GM21515 (cell line): ENCODE data around the gene AIF1L.
"Not testable (repeated sequence)": the region's sequence is repeated elsewhere in the genome, so short reads cannot be mapped to it uniquely, and the experiment has no call there.

Experiments used
- ATAC-seq: cut with Tn5 transposase; IDR thresholded peaks from one replicate; pipeline ENCODE4 v1.9.1; 2021; ENCODE audit not compliant: unreplicated experiment

AIF1L gene

GRCh38 chr9:131097948-131098278 is 1.6 kb downstream of the AIF1L start:
- no peak for ATAC-seq

DNA sequence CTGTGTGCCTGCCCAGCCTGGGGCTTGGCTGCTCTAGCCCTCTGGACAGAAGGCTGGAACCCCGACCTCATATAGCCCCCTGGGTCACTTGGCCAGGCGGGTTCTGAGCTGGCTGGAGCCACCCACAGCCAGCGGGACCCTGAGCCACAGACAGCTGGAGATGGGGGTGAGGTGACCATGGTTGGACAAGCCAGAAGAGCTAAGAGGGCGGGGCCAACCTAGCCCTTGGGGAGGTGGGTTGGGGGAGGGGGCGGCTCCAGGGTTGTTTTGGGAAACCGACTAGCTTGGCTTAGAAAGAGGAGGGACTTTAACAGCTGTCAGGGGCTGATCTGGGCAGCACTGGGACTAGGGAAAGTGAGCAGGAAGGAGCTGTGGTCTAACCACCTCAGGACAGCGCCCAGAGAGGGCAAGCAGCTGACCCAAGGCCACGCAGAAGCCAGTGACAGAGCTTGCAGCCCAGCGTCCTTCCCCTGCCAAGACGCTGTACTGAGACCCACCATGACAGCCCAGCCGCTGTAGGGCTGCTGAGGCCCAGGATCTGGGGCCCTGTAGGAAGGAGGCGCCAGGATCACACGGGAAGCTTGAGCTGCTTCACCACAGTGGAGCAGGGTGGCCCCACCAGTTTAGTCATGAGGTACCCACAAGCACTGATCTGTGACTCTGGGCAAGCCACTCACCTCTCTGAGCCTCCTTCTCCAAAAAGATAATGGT is 2.2 kb downstream of the AIF1L start:
- ATAC-seq = no peak

- no peak for ATAC-seq
These were observed 2.8 kb downstream of the AIF1L start for GRCh38 chr9:131099102-131099606.

DNA sequence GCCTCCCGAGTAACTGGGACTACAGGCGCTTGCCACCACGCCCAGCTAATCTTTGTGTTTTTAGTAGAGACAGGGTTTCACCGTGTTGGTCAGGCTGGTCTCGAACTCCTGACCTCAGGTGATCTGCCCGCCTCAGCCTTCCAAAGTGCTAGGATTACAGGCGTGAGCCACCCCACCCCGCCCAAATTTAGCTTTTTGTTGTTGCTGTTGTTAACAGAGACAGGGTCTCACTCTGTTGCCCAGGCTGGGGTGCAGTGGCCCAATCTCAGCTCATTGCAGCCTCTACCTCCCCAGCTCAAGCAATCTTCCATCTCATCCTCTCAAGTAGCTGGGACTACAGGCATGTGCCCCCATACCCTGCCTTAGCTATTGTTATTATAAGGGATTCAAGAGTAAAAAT is 3.5 kb downstream of the AIF1L start:
- not testable (repeated sequence) for ATAC-seq

DNA sequence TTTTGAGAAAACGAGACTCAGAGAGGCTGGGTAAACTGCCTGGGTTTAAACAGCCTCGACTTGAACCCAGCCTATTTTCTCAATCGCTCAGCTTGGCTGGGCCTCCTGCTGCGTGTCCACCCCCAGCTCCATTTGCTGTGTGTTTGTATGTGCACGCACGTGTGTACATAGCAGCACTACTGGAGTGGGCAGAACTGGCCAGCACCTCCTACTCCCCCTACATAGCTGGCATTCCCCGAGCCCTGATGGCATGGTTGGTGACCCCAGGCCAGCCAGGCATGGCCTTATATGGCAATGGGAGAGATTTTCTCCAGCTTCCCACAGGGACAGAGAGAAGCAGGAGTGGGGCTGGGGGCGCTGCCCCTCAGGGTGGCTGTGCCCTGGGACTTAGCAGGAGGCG is 4.1 kb downstream of the AIF1L start:
- no peak for ATAC-seq

- ATAC-seq = no peak
These were observed 5.1 kb downstream of the AIF1L start for GRCh38 chr9:131101207-131101964.

DNA sequence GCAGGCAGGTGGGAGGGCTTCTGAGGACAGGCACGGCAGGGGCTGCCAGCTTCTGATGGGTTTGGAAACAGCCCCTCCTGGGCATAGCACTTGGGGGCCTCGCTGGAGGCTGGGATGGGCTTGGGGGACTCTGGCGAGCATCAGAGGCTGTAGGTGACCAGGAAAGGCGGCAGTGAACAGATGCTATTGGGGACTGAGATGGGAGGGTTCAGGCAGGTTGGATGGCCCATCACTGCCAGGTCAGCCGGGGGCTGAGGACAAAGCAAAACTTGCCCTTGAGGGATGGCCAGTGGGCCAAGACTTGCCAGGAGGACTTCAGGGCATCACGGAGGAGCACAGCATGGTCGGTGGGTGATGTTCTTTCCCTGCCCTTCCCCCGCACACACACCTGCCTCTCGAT is 6.7 kb downstream of the AIF1L start:
- ATAC-seq = no peak

DNA sequence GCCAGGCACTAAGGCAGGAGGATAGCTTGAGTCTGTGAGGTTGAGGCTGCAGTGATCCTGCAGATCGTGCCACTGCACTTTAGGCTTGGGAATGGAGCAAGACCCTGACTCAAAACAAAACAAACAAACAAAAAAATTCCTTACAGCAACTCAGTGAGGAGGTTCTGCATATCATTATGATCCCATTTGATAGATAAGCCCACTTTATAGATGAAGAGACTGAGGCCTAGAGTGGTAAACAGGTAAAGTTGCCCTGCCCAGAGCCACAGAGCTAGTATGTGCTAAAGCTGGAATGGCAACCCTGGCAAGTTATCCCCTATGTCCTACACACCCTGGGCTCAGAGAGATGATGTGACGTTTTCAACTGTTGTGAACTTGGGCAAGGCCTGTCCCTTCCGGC is 7.2 kb downstream of the AIF1L start:
- no peak for ATAC-seq

GRCh38 chr9:131104016-131104740 is 7.8 kb downstream of the AIF1L start:
- ATAC-seq = no peak

DNA sequence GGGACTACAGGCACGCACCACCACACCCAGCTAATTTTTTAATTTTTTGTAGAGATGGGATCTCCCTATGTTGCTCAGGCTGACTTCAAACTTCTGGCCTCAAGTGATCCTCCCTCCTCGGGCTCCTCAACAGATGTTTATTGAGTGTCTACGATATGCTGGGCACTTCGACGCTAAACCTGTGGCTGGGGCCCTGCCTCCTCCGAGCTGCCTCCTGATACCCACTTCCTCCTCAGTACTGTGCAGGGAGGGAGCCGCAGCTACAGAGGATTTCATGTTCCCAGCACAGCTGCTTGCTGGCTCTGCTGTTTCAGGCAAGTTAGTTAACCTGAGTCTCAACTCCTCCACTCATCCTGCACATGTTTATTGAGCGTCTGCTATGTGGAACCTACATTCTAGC is 9.6 kb downstream of the AIF1L start:
- ATAC-seq = no peak

DNA sequence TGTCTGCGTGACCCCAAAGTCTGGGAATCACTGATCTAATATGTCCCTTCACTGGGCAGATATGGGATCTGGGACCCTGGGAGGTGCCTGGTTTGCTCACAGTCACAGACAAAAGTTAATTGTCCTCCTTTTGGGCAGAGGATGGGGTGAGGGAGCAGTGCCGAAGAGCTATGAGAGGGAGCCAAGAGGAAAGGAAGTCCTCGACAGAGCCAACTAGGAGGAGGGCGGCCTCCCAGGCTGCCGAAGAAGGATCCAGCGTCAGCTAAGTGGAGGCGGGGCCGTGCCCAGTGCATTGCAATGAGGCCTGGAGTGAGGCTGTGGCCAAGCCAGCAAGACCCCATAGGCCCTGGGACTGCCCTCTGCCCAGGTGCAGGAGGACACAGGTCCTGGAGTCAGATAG is 11.4 kb downstream of the AIF1L start:
- ATAC-seq = no peak

GRCh38 chr9:131111186-131111853 is 15.0 kb downstream of the AIF1L start:
- ATAC-seq = no peak

GRCh38 chr9:131111854-131112311 is 15.6 kb downstream of the AIF1L start:
- no peak for ATAC-seq

DNA sequence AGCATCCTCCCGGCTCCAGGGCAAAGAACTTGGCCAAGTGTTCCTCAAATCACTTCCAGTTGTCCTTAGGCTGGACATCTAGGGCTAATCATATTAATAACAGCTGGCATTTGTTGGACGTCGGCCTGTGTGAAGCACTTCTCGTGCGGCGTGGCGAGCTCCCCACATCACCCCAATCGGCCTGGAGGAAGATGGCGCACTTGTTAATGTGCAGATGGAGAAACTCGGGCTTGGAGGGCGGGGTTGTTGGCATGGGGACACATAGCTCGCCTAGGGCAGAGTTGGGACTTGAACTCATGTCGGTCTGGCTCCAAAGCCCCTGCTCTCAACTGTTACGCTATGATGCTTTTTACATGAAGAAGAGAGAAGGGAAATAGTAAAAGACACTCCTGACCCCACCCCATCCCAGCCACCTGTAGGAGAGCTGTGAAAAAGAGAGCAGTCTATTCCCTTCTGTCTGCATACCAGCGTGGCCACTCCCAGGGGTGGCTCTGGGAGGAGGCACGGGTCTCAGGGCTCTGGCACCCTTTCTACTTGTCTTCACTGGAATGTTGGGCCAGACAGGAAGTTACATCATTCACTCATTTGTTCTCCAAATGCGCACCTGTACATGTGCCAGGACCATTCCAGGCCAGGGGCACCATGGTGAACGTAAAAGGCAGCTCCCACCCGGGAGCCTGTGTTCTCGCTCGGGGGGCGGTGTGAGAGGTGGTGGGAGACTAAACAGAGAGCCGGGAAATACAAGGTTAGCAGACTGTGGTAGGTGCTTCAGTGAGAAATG is 16.2 kb downstream of the AIF1L start:
- no peak for ATAC-seq

DNA sequence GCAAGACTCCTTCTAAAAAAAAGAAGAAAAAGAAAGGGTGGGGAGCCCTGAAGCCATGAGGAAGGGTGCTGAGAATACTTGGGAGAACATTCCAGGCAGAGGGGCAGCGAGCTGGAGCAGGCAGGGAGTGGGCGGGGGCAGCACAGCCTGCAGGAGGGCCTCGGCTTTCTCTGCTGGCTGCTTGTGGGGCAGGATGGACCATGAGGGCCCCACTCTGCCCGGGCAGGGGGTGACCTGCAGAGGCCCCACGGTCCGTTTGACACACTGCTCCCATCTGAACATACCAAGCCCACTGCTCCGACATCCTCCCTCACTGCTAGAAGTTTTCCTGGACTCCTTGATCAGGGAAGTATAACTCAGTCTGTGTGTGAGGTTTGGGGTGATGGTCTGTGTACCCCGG is 17.3 kb downstream of the AIF1L start:
- ATAC-seq = no peak

- no peak for ATAC-seq
These were observed 17.8 kb downstream of the AIF1L start for GRCh38 chr9:131114084-131114535.

DNA sequence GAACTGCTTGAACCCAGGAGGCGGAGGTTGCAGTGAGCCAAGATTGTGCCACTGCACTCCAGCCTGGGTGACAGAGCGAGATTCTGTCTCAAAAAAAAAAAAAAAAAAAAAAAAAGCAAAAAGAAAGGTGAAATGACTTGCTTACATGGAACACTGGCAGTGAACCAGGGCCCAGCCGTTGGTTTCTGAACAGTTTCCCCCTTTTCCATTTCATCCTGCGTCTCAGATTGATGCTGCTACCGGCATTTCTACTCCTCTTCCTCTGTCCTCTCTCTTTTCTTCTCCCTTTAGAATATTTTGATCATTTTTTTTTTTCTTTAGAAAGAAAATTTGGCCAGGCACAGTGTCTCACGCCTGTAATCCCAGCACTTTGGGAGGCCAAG is 19.0 kb downstream of the AIF1L start:
- not testable (repeated sequence) for ATAC-seq

DNA sequence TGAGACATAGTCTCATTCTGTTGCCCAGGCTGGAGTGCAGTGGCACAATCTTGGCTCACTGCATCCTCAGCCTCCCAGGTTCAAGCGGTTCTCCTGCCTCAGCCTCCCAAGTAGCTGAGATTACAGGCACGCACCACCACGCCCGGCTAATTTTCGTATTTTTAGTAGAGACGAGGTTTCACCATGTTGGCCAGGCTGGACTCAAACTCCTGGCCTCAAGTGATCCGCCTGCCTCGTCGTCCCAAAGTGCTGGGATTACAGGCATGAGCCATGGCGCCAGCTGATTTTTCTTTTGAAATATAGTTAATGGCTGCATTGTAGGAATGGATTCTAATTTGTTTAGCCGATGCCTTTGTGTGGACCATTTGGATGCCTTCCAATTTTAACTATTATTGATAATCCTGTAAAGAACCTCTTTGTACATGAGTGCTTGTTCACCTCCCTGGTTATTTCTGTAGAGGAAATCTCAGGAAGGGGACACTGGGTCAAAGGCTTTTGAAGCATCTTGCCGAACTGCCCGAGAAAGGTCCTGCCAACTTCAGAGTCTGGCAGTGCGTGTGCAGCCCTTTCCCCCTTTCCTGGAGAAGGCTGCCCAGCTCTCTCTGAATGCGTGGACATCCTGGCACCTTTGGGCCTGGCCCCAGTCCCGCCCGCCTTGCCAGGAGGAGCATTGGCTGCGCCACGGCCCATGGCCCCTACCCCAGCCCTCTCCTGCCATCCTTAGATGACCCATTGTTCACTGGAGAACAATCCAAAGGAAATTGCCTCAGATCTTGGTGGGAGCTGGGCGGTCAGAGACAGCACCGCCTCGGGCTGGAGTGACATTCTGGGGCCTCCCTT is 20.2 kb downstream of the AIF1L start:
- ATAC-seq = no peak

DNA sequence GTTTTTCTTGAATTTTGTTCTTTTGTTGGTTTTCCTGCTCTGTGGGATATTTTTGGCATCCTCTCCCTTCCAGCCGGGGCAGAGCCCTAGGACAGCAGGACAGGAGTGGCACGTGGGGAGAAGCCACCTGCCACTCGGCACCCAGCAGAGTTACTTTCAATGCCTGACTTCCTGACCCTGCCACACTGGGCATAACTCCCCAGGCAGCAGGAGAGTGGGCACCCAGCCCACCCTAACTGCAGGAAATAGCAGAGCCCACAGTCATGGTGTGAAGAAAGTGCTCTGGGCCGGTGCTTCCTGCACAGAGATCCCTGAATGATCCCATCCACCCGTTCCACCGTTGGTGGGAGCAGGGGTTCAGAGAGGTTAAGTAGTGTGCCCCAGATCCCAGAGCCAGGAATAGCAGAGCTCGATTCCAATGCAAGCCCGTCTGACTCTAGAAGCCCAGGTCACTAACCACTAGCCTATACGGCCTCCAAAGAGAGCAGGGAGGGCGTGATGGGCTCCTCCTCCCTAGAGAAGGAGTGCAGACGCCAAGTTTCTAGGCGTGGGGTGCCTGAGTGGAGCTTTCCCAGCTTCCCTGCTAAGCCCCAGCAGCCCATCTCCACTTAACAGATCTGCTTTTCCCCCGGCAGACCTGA is 20.9 kb downstream of the AIF1L start:
- no peak for ATAC-seq
